Measurements from ENCODE around the gene MAPKAP1.

- TF ChIP-seq CTCF (IDR thresholded peaks at IDR 0.05), result no peak
- TF ChIP-seq POLR2A (IDR thresholded peaks at IDR 0.05), result no peak
Observed at GRCh38 chr9:125431012-125431305, 276.0 kb downstream of the MAPKAP1 start.
